ENCODE measurements around the gene ITGB5. TPM values are rescaled to one million over a fixed set of nuclear protein-coding genes. Genes with fewer than 3 reads are reported as not detected.
"Not testable (repeated sequence)": the region's sequence is repeated elsewhere in the genome, so short reads cannot be mapped to it uniquely, and the experiment has no call there.

The ITGB5 gene
- total RNA-seq, 1 experiment from 2014 or later = 146 TPM

DNA sequence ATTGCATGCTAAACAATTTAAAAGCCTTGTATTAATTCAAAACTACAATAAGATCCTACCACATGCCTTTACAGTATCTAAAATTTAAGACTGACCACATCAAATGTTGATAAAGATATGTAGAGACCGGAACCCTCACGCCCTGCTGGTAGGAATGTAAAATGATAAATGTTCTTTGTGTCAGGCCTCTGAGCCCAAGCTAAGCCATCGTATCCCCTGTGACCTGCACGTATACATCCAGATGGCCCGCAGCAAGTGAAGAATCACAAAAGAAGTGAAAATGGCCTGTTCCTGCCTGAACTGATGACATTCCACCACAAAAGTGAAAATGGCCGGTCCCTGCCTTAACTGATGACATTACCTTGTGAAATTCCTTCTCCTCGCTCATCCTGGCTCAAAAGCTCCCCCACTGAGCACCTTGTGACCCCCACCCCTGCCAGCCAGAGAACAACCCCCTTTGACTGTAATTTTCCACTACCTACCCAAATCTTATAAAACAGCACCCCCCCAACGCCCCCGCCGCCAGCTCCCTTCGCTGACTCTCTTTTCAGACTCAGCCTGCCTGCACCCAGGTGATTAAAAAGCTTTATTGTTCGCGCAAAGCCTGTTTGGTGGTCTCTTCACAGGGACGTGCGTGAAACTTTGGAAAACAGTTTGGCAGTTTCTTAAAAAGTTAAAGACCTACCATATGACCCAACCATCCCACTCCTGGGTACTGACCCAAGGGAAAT lies 59.5 kb downstream of the ITGB5 start:
- not testable (repeated sequence) for H2AFZ ChIP-seq (ENCODE audit: low read length); H4K5ac ChIP-seq (ENCODE audit: insufficient read length, low read depth, low read length); H3K18ac ChIP-seq (ENCODE audit: insufficient read length, low read depth, low read length); H3K23me2 ChIP-seq (ENCODE audit: insufficient read length, low read depth, low read length, poor library complexity, severe bottlenecking); H4K20me1 ChIP-seq (ENCODE audit: control insufficient read depth, insufficient read depth, insufficient read length); H4K91ac ChIP-seq (ENCODE audit: insufficient read length, low read depth, low read length); H4K8ac ChIP-seq (replicated peaks; ENCODE audit: insufficient read length, low read depth, low read length); H3K27me3 Mint-ChIP-seq (ENCODE audit: low read depth); H2BK20ac ChIP-seq (ENCODE audit: low read depth, low read length, poor library complexity, severe bottlenecking); H3K27me3 ChIP-seq (ENCODE audit: insufficient read depth, low read length); H3T11ph ChIP-seq (ENCODE audit: low read length); H3K4ac ChIP-seq (ENCODE audit: low read depth, low read length); H3K23ac ChIP-seq (ENCODE audit: insufficient read length, low read depth, low read length); H3K14ac ChIP-seq (ENCODE audit: insufficient read depth, low read length); H3K79me2 ChIP-seq (ENCODE audit: insufficient read depth, low read length); H2BK15ac ChIP-seq (ENCODE audit: low read depth, low read length); H3K9me3 Mint-ChIP-seq; H3K79me1 ChIP-seq (ENCODE audit: insufficient read depth, low read depth, low read length, poor library complexity, severe bottlenecking); H3K9me3 ChIP-seq (ENCODE audit: control insufficient read depth, low read depth, low read length); H2AK5ac ChIP-seq (ENCODE audit: insufficient read length, low read length); H2BK5ac ChIP-seq (ENCODE audit: insufficient read length, low read length); H3K9ac ChIP-seq (ENCODE audit: extremely low read depth, insufficient read length, low read length); H3K56ac ChIP-seq (ENCODE audit: insufficient read length, low read depth, low read length)
- TF ChIP-seq, protein P1, sequence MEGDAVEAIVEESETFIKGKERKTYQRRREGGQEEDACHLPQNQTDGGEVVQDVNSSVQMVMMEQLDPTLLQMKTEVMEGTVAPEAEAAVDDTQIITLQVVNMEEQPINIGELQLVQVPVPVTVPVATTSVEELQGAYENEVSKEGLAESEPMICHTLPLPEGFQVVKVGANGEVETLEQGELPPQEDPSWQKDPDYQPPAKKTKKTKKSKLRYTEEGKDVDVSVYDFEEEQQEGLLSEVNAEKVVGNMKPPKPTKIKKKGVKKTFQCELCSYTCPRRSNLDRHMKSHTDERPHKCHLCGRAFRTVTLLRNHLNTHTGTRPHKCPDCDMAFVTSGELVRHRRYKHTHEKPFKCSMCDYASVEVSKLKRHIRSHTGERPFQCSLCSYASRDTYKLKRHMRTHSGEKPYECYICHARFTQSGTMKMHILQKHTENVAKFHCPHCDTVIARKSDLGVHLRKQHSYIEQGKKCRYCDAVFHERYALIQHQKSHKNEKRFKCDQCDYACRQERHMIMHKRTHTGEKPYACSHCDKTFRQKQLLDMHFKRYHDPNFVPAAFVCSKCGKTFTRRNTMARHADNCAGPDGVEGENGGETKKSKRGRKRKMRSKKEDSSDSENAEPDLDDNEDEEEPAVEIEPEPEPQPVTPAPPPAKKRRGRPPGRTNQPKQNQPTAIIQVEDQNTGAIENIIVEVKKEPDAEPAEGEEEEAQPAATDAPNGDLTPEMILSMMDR (conservative IDR thresholded peaks at IDR 0.05) = peak; percentile 77
- no CpG with 5 or more reads among the region's 15 CpGs for WGBS (ENCODE audit: extremely low coverage, insufficient read length, low lambda C conversion rate)
- DNase-seq = peak; percentile 87
- Mint-ChIP-seq H3K4me3 (peak overlapping the region; percentile 38 to 59), H3K4me1 (peaks cover 50 to 65% of the 10 kb centered on the region in 2 experiments), H3K36me3 (ENCODE audit: insufficient read depth in 1 of 3, low read depth in 3 of 3) (peaks cover 33 to 43% (median 35%) of the 10 kb centered on the region in 3 experiments), H3K27ac (peak overlapping the region; percentile 98 to 100 (median 99))
- Histone ChIP-seq H3K4me2 (ENCODE audit: insufficient read depth, insufficient read length, low read length) (peak overlapping the region; percentile 34), H3K27ac (ENCODE audit: insufficient read length, low read depth, low read length) (peak overlapping the region; percentile 83), H2BK12ac (ENCODE audit: insufficient read length, low read depth, low read length) (peak overlapping the region; percentile 51), H2BK120ac (ENCODE audit: low read depth, low read length, poor library complexity, severe bottlenecking) (peak overlapping the region; percentile 51), H3K4me1 (ENCODE audit: insufficient read depth, low read length) (peaks cover 12% of the 10 kb centered on the region; the same call in 1 of the 2 replicates)
